HG03558 (cell line): ENCODE measurements around the gene PRKCB.
A peak's percentile ranks its signal among the peaks of the same experiment; 100 is the strongest.
"Not testable (repeated sequence)": the region's sequence is repeated elsewhere in the genome, so short reads cannot be mapped to it uniquely, and the experiment has no call there.

Experiments
- ATAC-seq: cut with Tn5 transposase; IDR thresholded peaks from one replicate; pipeline ENCODE4 v1.9.1; 2021; ENCODE audit warnings: moderate number of reproducible peaks; ENCODE audit not compliant: unreplicated experiment; ENCODE audit errors: extremely low read depth

The PRKCB gene

GRCh38 chr16:23994615-23995014 lies 158.8 kb downstream of the PRKCB start:
- ATAC-seq = no peak

GRCh38 chr16:23996258-23996955 lies 160.6 kb downstream of the PRKCB start:
- no peak for ATAC-seq

GRCh38 chr16:23998771-23999170 lies 163.0 kb downstream of the PRKCB start:
- no peak for ATAC-seq

GRCh38 chr16:23999663-24000062 lies 163.9 kb downstream of the PRKCB start:
- peak; percentile 71 for ATAC-seq

- no peak for ATAC-seq
Observed at GRCh38 chr16:24001710-24002109, 165.9 kb downstream of the PRKCB start.

GRCh38 chr16:24002619-24003018 lies 166.8 kb downstream of the PRKCB start:
- ATAC-seq = no peak

- no peak for ATAC-seq
Observed at GRCh38 chr16:24005577-24005976, 169.8 kb downstream of the PRKCB start.

GRCh38 chr16:24007391-24007790 lies 171.6 kb downstream of the PRKCB start:
- ATAC-seq = no peak

- ATAC-seq = no peak
Observed at GRCh38 chr16:24007934-24008333, 172.2 kb downstream of the PRKCB start.

GRCh38 chr16:24009098-24009497 lies 173.3 kb downstream of the PRKCB start:
- no peak for ATAC-seq

- no peak for ATAC-seq
Observed at GRCh38 chr16:24009955-24010354, 174.2 kb downstream of the PRKCB start.

GRCh38 chr16:24010440-24011089 lies 174.8 kb downstream of the PRKCB start:
- ATAC-seq = no peak

- no peak for ATAC-seq
Observed at GRCh38 chr16:24011237-24011636, 175.5 kb downstream of the PRKCB start.

GRCh38 chr16:24013054-24013636 lies 177.4 kb downstream of the PRKCB start:
- no peak for ATAC-seq

GRCh38 chr16:24013864-24014645 lies 178.3 kb downstream of the PRKCB start:
- ATAC-seq = peak; percentile 87

- not testable (repeated sequence) for ATAC-seq
Observed at GRCh38 chr16:24014955-24015354, 179.2 kb downstream of the PRKCB start.

- no peak for ATAC-seq
Observed at GRCh38 chr16:24015923-24016322, 180.1 kb downstream of the PRKCB start.

- no peak for ATAC-seq
Observed at GRCh38 chr16:24018485-24018884, 182.7 kb downstream of the PRKCB start.

- no peak for ATAC-seq
Observed at GRCh38 chr16:24022797-24023196, 187.0 kb downstream of the PRKCB start.

GRCh38 chr16:24023621-24024020 lies 187.8 kb downstream of the PRKCB start:
- no peak for ATAC-seq

GRCh38 chr16:24024971-24025370 lies 189.2 kb downstream of the PRKCB start:
- ATAC-seq = no peak
